CD14-positive monocyte (primary cell): ENCODE results near the gene SPTBN1. TPM values are rescaled to one million over a fixed set of nuclear protein-coding genes. Genes with fewer than 3 reads are reported as not detected.
A peak's percentile ranks its signal among the peaks of the same experiment; 100 is the strongest.

Experiments
- DNase-seq, 3 donors: peaks; one replicate each; pipeline ENCODE4 v3.0.0-alpha.2; 2011 to 2022
- H2AFZ ChIP-seq: 2 replicates; pipeline ENCODE4 v1.6.0; 2012; ENCODE audit warnings: mild to moderate bottlenecking, low read depth, low read length, inconsistent platforms; ENCODE audit not compliant: insufficient read depth, poor library complexity, severe bottlenecking
- H3K27ac ChIP-seq, 2 donors: 1 replicate in 1 of 2; 2 replicates in 1 of 2; pipeline ENCODE4 v1.5.1; 2012 to 2013; ENCODE audit warnings: low read length in 2 of 2, control low read depth in 1 of 2, inconsistent platforms in 1 of 2, low read depth in 1 of 2, mild to moderate bottlenecking in 1 of 2
- H3K27me3 ChIP-seq, 2 donors: one replicate each; pipeline versions ENCODE4 v1.6.0 to v1.6.1; 2011 to 2013; ENCODE audit warnings: low read length in 2 of 2; ENCODE audit not compliant: control insufficient read depth in 2 of 2, insufficient read depth in 2 of 2
- H3K36me3 ChIP-seq, 2 donors: replicated peaks in 1 of 2; 1 replicate in 1 of 2; 2 replicates in 1 of 2; pipeline versions ENCODE4 v1.5.1 to v1.6.1; 2012 to 2013; ENCODE audit warnings: low read length in 2 of 2, control low read depth in 1 of 2, inconsistent platforms in 1 of 2, mild to moderate bottlenecking in 1 of 2; ENCODE audit not compliant: insufficient read depth in 2 of 2, control insufficient read depth in 1 of 2
- H3K4me1 ChIP-seq, 2 donors: 1 replicate in 1 of 2; 2 replicates in 1 of 2; pipeline versions ENCODE4 v1.5.1 to v1.6.1; 2012 to 2013; ENCODE audit warnings: low read length in 2 of 2, control low read depth in 1 of 2, inconsistent platforms in 1 of 2, mild to moderate bottlenecking in 1 of 2, moderate library complexity in 1 of 2; ENCODE audit not compliant: insufficient read depth in 2 of 2, control insufficient read depth in 1 of 2
- H3K4me2 ChIP-seq: replicated peaks from 2 replicates; pipeline ENCODE3; 2012; ENCODE audit warnings: low read length, moderate library complexity, mild to moderate bottlenecking; ENCODE audit not compliant: poor library complexity, severe bottlenecking; ENCODE audit errors: extremely low read depth
- H3K4me3 ChIP-seq, 3 experiments: fragments of 200-600 bp in 1 of 3; sonication (generic) in 1 of 3; replicated peaks in 1 of 3; 1 replicate in 2 of 3; 2 replicates in 1 of 3; pipeline ENCODE4 v1.5.1; 2011 to 2013; ENCODE audit warnings: low read length in 3 of 3, mild to moderate bottlenecking in 3 of 3, control low read depth in 2 of 3, low read depth in 2 of 3, inconsistent platforms in 1 of 3, moderate library complexity in 1 of 3
- H3K79me2 ChIP-seq: 2 replicates; pipeline ENCODE4 v1.6.0; 2012; ENCODE audit warnings: mild to moderate bottlenecking, control low read depth, inconsistent platforms, low read length, moderate library complexity; ENCODE audit not compliant: insufficient read depth
- H3K9ac ChIP-seq: 2 replicates; pipeline ENCODE4 v1.6.0; 2017; ENCODE audit warnings: low read length, mild to moderate bottlenecking; ENCODE audit not compliant: insufficient read depth, poor library complexity, severe bottlenecking
- H3K9me3 ChIP-seq, 2 donors: replicated peaks in 1 of 2; 1 replicate in 1 of 2; 2 replicates in 1 of 2; pipeline versions ENCODE4 v1.5.1 to v1.6.1; 2012 to 2013; ENCODE audit warnings: low read length in 2 of 2, control low read depth in 1 of 2; ENCODE audit not compliant: control insufficient read depth in 1 of 2, insufficient read depth in 1 of 2
- H4K20me1 ChIP-seq: 2 replicates; pipeline ENCODE4 v1.6.0; 2012; ENCODE audit warnings: mild to moderate bottlenecking, low read length, control low read depth, moderate library complexity; ENCODE audit not compliant: insufficient read depth
- H3K27ac Mint-ChIP-seq, 7 donors: one replicate each; pipeline ENCODE4 v1.8.0; 2020; ENCODE audit warnings: mild to moderate bottlenecking in 7 of 7, mixed read lengths in 7 of 7, moderate library complexity in 6 of 7, inconsistent platforms in 2 of 7
- H3K27me3 Mint-ChIP-seq, 3 donors: one replicate each; pipeline ENCODE4 v1.8.0; 2021 to 2022; ENCODE audit warnings: low read depth in 3 of 3, mild to moderate bottlenecking in 3 of 3, mixed read lengths in 3 of 3, moderate library complexity in 3 of 3, inconsistent platforms in 1 of 3
- H3K36me3 Mint-ChIP-seq, 2 donors: one replicate each; pipeline ENCODE4 v1.8.0; 2020; ENCODE audit warnings: mixed read lengths in 2 of 2, inconsistent platforms in 1 of 2, mild to moderate bottlenecking in 1 of 2
- H3K4me1 Mint-ChIP-seq: one replicate; pipeline ENCODE4 v1.8.0; 2020; ENCODE audit warnings: mild to moderate bottlenecking, mixed read lengths
- H3K4me3 Mint-ChIP-seq, 2 donors: one replicate each; pipeline ENCODE4 v1.8.0; 2020; ENCODE audit warnings: mild to moderate bottlenecking in 2 of 2, mixed read lengths in 2 of 2, moderate library complexity in 1 of 2
- H3K9me3 Mint-ChIP-seq, 7 donors: one replicate each; pipeline ENCODE4 v1.8.0; 2020 to 2022; ENCODE audit warnings: mixed read lengths in 7 of 7, mild to moderate bottlenecking in 6 of 7, moderate library complexity in 6 of 7, inconsistent platforms in 2 of 7
- WGBS: methylation state at CpG from one replicate; pipeline ENCODE4 v1.1.5; 2013; ENCODE audit warnings: missing lambda C conversion rate; ENCODE audit not compliant: insufficient coverage; 5-methylcytosine and 5-hydroxymethylcytosine counted together
- intact Hi-C, 2 donors: fragments of 100-400 bp; cut with micrococcal nuclease; formaldehyde crosslinking; loops; one replicate each; pipeline versions ENCODE4 v1.15.0 to v1.15.1; 2023
- polyA plus RNA-seq, 3 donors: library from polyadenylated mRNA; depleted of rRNA in 1 of 3; unstranded in 2 of 3; stranded (reverse) in 1 of 3; fragments of 300-500 nt in 2 of 3; fragments of >200 nt in 1 of 3; fragmentation: Illumina TruSeq in 2 of 3; gene quantifications; 1 replicate in 2 of 3; 2 replicates in 1 of 3; pipeline ENCODE4 v1.2.3, GENCODE V29; 2012 to 2021
- TF ChIP-seq, protein P1 (sequence below): fragments of 200-600 bp; IDR thresholded peaks from one replicate; pipeline ENCODE4 v1.8.0; 2022; ENCODE audit warnings: antibody characterized with exemption, mild to moderate bottlenecking

Gene SPTBN1
- polyA plus RNA-seq, 3 donors, result 0.79 to 2.8 (median 1.7) TPM

DNA sequence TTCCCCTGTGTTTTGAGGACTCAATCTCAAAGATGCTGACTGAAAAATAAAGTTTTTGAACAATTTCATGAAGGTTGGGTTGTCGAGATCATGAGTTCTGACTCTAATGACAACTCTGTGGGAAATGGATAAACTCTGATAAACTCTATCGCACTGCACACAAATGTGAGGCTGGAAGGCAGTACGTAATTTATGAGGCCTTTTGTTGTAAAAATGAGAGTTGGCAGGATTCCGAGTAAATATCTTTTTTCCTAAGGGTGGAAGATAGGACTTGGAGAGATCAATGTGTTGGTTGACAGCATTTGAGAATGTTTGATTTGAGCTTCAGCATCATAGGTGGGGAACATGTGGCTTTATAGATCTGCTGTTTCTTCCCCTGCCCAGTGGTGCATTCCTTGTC lies 90.4 kb downstream of the SPTBN1 start:
- no peak overlapping the region for H3K4me3 Mint-ChIP-seq
- intact Hi-C loops, result no loop called here
- Histone ChIP-seq H3K27me3 (no peaks in the 10 kb centered on the region), H3K9ac (no peak overlapping the region), H3K4me2 (no peak overlapping the region), H3K36me3 (no peaks in the 10 kb centered on the region), H3K27ac (no peak overlapping the region), H3K9me3 (no peaks in the 10 kb centered on the region), H2AFZ (no peak overlapping the region), H3K4me3 (no peak overlapping the region), H3K79me2 (no peaks in the 10 kb centered on the region), H4K20me1 (no peaks in the 10 kb centered on the region), H3K4me1 (no peaks in the 10 kb centered on the region)
- TF ChIP-seq, protein P1, sequence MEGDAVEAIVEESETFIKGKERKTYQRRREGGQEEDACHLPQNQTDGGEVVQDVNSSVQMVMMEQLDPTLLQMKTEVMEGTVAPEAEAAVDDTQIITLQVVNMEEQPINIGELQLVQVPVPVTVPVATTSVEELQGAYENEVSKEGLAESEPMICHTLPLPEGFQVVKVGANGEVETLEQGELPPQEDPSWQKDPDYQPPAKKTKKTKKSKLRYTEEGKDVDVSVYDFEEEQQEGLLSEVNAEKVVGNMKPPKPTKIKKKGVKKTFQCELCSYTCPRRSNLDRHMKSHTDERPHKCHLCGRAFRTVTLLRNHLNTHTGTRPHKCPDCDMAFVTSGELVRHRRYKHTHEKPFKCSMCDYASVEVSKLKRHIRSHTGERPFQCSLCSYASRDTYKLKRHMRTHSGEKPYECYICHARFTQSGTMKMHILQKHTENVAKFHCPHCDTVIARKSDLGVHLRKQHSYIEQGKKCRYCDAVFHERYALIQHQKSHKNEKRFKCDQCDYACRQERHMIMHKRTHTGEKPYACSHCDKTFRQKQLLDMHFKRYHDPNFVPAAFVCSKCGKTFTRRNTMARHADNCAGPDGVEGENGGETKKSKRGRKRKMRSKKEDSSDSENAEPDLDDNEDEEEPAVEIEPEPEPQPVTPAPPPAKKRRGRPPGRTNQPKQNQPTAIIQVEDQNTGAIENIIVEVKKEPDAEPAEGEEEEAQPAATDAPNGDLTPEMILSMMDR, result no peak
- H3K27ac Mint-ChIP-seq, result no peak overlapping the region
- no peaks in the 10 kb centered on the region for H3K36me3 Mint-ChIP-seq
- H3K27me3 Mint-ChIP-seq, result peaks cover 0 to 4% (median 2%) of the 10 kb centered on the region in 3 donors
- WGBS, result 84% methylated on average over 4 of the region's 4 CpGs
- DNase-seq, result no peak
- no peaks in the 10 kb centered on the region for H3K9me3 Mint-ChIP-seq
- peaks cover 4% of the 10 kb centered on the region for H3K4me1 Mint-ChIP-seq

DNA sequence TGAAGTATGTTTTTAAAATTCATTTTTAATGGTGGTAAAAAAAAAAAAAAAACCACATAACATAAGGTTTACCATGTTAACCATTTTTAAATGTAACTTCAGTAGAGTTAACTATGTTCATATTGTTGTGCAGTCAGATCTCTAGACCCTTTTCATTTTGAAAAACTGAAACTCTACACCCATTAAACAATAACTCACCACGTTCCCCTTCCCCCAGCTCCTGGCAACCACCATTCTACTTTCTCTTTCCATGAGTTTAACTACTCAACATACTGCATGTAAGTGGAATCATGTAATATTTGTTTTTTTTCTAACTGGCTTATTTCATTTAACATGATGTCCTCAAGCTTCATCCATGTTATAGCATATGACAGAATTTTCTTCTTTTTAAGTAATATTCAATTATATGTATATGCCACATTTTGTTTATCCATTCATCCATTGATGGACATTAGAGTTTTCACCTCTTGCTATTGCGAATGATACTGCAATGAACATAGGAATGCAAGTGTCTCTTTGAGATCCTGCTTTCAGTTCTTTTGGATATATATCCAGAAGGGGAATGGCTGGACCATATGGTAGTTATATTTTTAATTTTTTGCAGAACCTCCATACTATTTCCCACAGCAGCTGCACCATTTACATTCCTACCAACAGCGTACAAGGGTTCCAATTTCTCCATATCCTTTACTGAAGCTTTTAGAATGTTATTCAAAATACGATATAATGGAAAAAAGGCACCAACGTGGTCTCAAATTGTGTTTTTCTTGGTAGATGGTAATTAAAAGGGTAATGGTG lies 91.0 kb downstream of the SPTBN1 start:
- no peaks in the 10 kb centered on the region for H3K27me3 ChIP-seq
- H3K36me3 Mint-ChIP-seq, result no peaks in the 10 kb centered on the region
- no peaks in the 10 kb centered on the region for H3K36me3 ChIP-seq
- TF ChIP-seq, protein P1, result no peak
- H3K4me1 Mint-ChIP-seq, result peaks cover 4% of the 10 kb centered on the region
- no peak overlapping the region for H3K4me2 ChIP-seq
- no peaks in the 10 kb centered on the region for H4K20me1 ChIP-seq
- peaks cover 0 to 4% (median 2%) of the 10 kb centered on the region in 3 donors for H3K27me3 Mint-ChIP-seq
- DNase-seq, result no peak
- H3K27ac Mint-ChIP-seq, result peak overlapping the region in 2 of 7 donors; percentile 1 to 74
- H3K9ac ChIP-seq, result no peak overlapping the region
- H3K27ac ChIP-seq, result no peak overlapping the region
- H2AFZ ChIP-seq, result no peak overlapping the region
- H3K4me1 ChIP-seq, result no peaks in the 10 kb centered on the region
- intact Hi-C loops, result no loop called here
- no peaks in the 10 kb centered on the region for H3K9me3 ChIP-seq
- H3K4me3 Mint-ChIP-seq, result no peak overlapping the region
- no peaks in the 10 kb centered on the region for H3K9me3 Mint-ChIP-seq
- H3K4me3 ChIP-seq, result no peak overlapping the region
- H3K79me2 ChIP-seq, result no peaks in the 10 kb centered on the region
- 100% methylated on average over 2 of the region's 5 CpGs for whole genome bisulfite sequencing
